H9 (cell line): ENCODE measurements around the gene UNC45A. TPM values are rescaled to one million over a fixed set of nuclear protein-coding genes. Genes with fewer than 3 reads are reported as not detected.

ENCODE experiments used
- DNase-seq: peaks from one replicate; pipeline ENCODE4 v3.0.0-alpha.2; 2017
- H2AFZ ChIP-seq: one replicate; pipeline ENCODE4 v1.6.1; 2013; ENCODE audit warnings: mild to moderate bottlenecking, low read length, control low read depth, moderate library complexity
- H2AK5ac ChIP-seq: 2 replicates; pipeline ENCODE4 v1.6.1; 2013; ENCODE audit warnings: low read length, control low read depth, mixed read lengths; ENCODE audit not compliant: insufficient read length
- H2BK120ac ChIP-seq: one replicate; pipeline ENCODE4 v1.6.1; 2013; ENCODE audit warnings: low read depth, mild to moderate bottlenecking, low read length, control low read depth, inconsistent platforms; ENCODE audit not compliant: poor library complexity, severe bottlenecking
- H2BK12ac ChIP-seq: 2 replicates; pipeline ENCODE4 v1.6.1; 2013; ENCODE audit warnings: low read length, control low read depth, mixed read lengths, low read depth; ENCODE audit not compliant: insufficient read length
- H2BK15ac ChIP-seq: 2 replicates; pipeline ENCODE4 v1.6.1; 2013; ENCODE audit warnings: low read depth, low read length, control low read depth
- H2BK20ac ChIP-seq: one replicate; pipeline ENCODE4 v1.6.1; 2013; ENCODE audit warnings: low read depth, mild to moderate bottlenecking, low read length, control low read depth, inconsistent platforms; ENCODE audit not compliant: poor library complexity, severe bottlenecking
- H2BK5ac ChIP-seq: 2 replicates; pipeline ENCODE4 v1.6.1; 2013; ENCODE audit warnings: low read length, control low read depth, mixed read lengths; ENCODE audit not compliant: insufficient read length
- H3K14ac ChIP-seq: 2 replicates; pipeline ENCODE4 v1.6.1; 2013; ENCODE audit warnings: low read length, control low read depth; ENCODE audit not compliant: insufficient read depth
- H3K18ac ChIP-seq: 2 replicates; pipeline ENCODE4 v1.6.1; 2013; ENCODE audit warnings: low read depth, mild to moderate bottlenecking, mixed read lengths, low read length, control low read depth; ENCODE audit not compliant: insufficient read length
- H3K23ac ChIP-seq: 2 replicates; pipeline ENCODE4 v1.6.1; 2013; ENCODE audit warnings: low read length, control low read depth, mixed read lengths, low read depth; ENCODE audit not compliant: insufficient read length
- H3K23me2 ChIP-seq: 2 replicates; pipeline ENCODE4 v1.6.1; 2013; ENCODE audit warnings: low read depth, mild to moderate bottlenecking, mixed read lengths, low read length, control low read depth; ENCODE audit not compliant: insufficient read length, poor library complexity, severe bottlenecking
- H3K27ac ChIP-seq: 2 replicates; pipeline ENCODE4 v1.5.1; 2013; ENCODE audit warnings: low read length, control low read depth, mixed read lengths, low read depth; ENCODE audit not compliant: insufficient read length
- H3K27me3 ChIP-seq: 2 replicates; pipeline ENCODE4 v1.6.1; 2013; ENCODE audit warnings: low read length, control low read depth, inconsistent platforms; ENCODE audit not compliant: insufficient read depth
- H3K4ac ChIP-seq: 2 replicates; pipeline ENCODE4 v1.6.1; 2013; ENCODE audit warnings: low read depth, mild to moderate bottlenecking, control low read depth, inconsistent platforms, low read length, moderate library complexity
- H3K4me1 ChIP-seq: 2 replicates; pipeline ENCODE4 v1.6.1; 2013; ENCODE audit warnings: low read length, control low read depth, inconsistent platforms; ENCODE audit not compliant: insufficient read depth
- H3K4me2 ChIP-seq: 2 replicates; pipeline ENCODE4 v1.6.1; 2013; ENCODE audit warnings: low read length, control low read depth, mixed read lengths; ENCODE audit not compliant: insufficient read length, insufficient read depth
- H3K56ac ChIP-seq: 2 replicates; pipeline ENCODE4 v1.6.1; 2013; ENCODE audit warnings: low read depth, mild to moderate bottlenecking, mixed read lengths, low read length, control low read depth; ENCODE audit not compliant: insufficient read length
- H3K79me1 ChIP-seq: 2 replicates; pipeline ENCODE4 v1.6.1; 2013; ENCODE audit warnings: low read depth, mild to moderate bottlenecking, moderate library complexity, low read length, control low read depth, inconsistent platforms; ENCODE audit not compliant: insufficient read depth, poor library complexity, severe bottlenecking
- H3K79me2 ChIP-seq: 2 replicates; pipeline ENCODE4 v1.6.1; 2013; ENCODE audit warnings: low read length, control low read depth, inconsistent platforms; ENCODE audit not compliant: insufficient read depth
- H3K9ac ChIP-seq: 2 replicates; pipeline ENCODE4 v1.6.1; 2013; ENCODE audit warnings: low read length, control low read depth, mixed read lengths; ENCODE audit not compliant: insufficient read length; ENCODE audit errors: extremely low read depth
- H3K9me3 ChIP-seq: one replicate; pipeline ENCODE4 v1.6.1; 2013; ENCODE audit warnings: low read depth, low read length, inconsistent platforms; ENCODE audit not compliant: control insufficient read depth
- H3T11ph ChIP-seq: one replicate; pipeline ENCODE4 v1.6.1; 2013; ENCODE audit warnings: mild to moderate bottlenecking, low read length, control low read depth, inconsistent platforms
- H4K20me1 ChIP-seq: one replicate; pipeline ENCODE4 v1.6.1; 2013; ENCODE audit not compliant: control insufficient read depth, insufficient read length, insufficient read depth
- H4K5ac ChIP-seq: 2 replicates; pipeline ENCODE4 v1.6.1; 2013; ENCODE audit warnings: low read depth, mild to moderate bottlenecking, mixed read lengths, low read length, control low read depth; ENCODE audit not compliant: insufficient read length
- H4K8ac ChIP-seq: replicated peaks from 2 replicates; pipeline ENCODE4 v1.6.1; 2013; ENCODE audit warnings: low read length, control low read depth, mixed read lengths, low read depth; ENCODE audit not compliant: insufficient read length
- H4K91ac ChIP-seq: 2 replicates; pipeline ENCODE4 v1.6.1; 2013; ENCODE audit warnings: low read depth, mild to moderate bottlenecking, moderate library complexity, mixed read lengths, low read length, control low read depth; ENCODE audit not compliant: insufficient read length
- H3K27ac Mint-ChIP-seq, 3 experiments: 2 replicates in 2 of 3; 3 replicates in 1 of 3; pipeline ENCODE4 v1.8.0; 2020 to 2021; ENCODE audit warnings: mixed read lengths in 3 of 3, mild to moderate bottlenecking in 1 of 3, moderate library complexity in 1 of 3
- H3K27me3 Mint-ChIP-seq: 2 replicates; pipeline ENCODE4 v1.8.0; 2021; ENCODE audit warnings: low read depth, mild to moderate bottlenecking, moderate library complexity, mixed read lengths
- H3K36me3 Mint-ChIP-seq, 3 experiments: 2 replicates in 2 of 3; 3 replicates in 1 of 3; pipeline ENCODE4 v1.8.0; 2020 to 2021; ENCODE audit warnings: low read depth in 3 of 3, mixed read lengths in 3 of 3; ENCODE audit not compliant: insufficient read depth in 1 of 3
- H3K4me1 Mint-ChIP-seq, 2 experiments: 2 replicates each; pipeline ENCODE4 v1.8.0; 2020; ENCODE audit warnings: mixed read lengths in 2 of 2
- H3K4me3 Mint-ChIP-seq, 2 experiments: 2 replicates in 1 of 2; 3 replicates in 1 of 2; pipeline ENCODE4 v1.8.0; 2020 to 2021; ENCODE audit warnings: mild to moderate bottlenecking in 2 of 2, mixed read lengths in 2 of 2, moderate library complexity in 1 of 2
- H3K9me3 Mint-ChIP-seq, 2 experiments: 2 replicates in 1 of 2; 3 replicates in 1 of 2; pipeline ENCODE4 v1.8.0; 2020; ENCODE audit warnings: mild to moderate bottlenecking in 2 of 2, mixed read lengths in 2 of 2, moderate library complexity in 1 of 2
- CTCF ChIP-seq: fragments of 200-600 bp; sonication (generic); conservative IDR thresholded peaks from 3 replicates; pipeline ENCODE4 v1.8.0; 2021; ENCODE audit warnings: antibody characterized with exemption, mild to moderate bottlenecking
- WGBS: extraction: QIAGEN DNeasy Blood & Tissue Kit; methylation state at CpG from one replicate; pipeline ENCODE4 v1.1.7; 2013; ENCODE audit warnings: missing lambda C conversion rate, low lambda C conversion rate, mixed read lengths; ENCODE audit not compliant: insufficient read length; ENCODE audit errors: extremely low coverage; 5-methylcytosine and 5-hydroxymethylcytosine counted together
- total RNA-seq: library from RNA; stranded (reverse); gene quantifications from 2 replicates; pipeline ENCODE4 v1.2.1, GENCODE V29; 2021

Gene UNC45A
- total RNA-seq, 1 experiment from 2014 or later = 84.6 TPM

GRCh38 chr15:90942354-90943120 is 7.5 kb downstream of the UNC45A start:
- no peak overlapping the region for H3T11ph ChIP-seq
- H3K4me2 ChIP-seq = no peak overlapping the region
- H3K27me3 Mint-ChIP-seq = no peaks in the 10 kb centered on the region
- no peak overlapping the region for H3K4me3 Mint-ChIP-seq
- no peak overlapping the region for H3K56ac ChIP-seq
- H3K18ac ChIP-seq = no peak overlapping the region
- H3K4me1 ChIP-seq = no peaks in the 10 kb centered on the region
- no peak overlapping the region for H3K27ac ChIP-seq
- H3K23ac ChIP-seq = no peak overlapping the region
- TF ChIP-seq CTCF = no peak
- DNase-seq = no peak
- H2BK12ac ChIP-seq = no peak overlapping the region
- H2BK120ac ChIP-seq = no peak overlapping the region
- H4K91ac ChIP-seq = no peak overlapping the region
- no peak overlapping the region for H3K4ac ChIP-seq
- H3K27me3 ChIP-seq = no peaks in the 10 kb centered on the region
- no peak overlapping the region for H4K5ac ChIP-seq
- no peak overlapping the region for H4K8ac ChIP-seq
- no peak overlapping the region for H2AK5ac ChIP-seq
- no peak overlapping the region for H2BK15ac ChIP-seq
- H4K20me1 ChIP-seq = no peaks in the 10 kb centered on the region
- H2AFZ ChIP-seq = no peak overlapping the region
- no CpG with 5 or more reads among the region's 12 CpGs for WGBS
- H3K79me1 ChIP-seq = no peaks in the 10 kb centered on the region
- no peaks in the 10 kb centered on the region for H3K4me1 Mint-ChIP-seq
- H2BK5ac ChIP-seq = no peak overlapping the region
- no peak overlapping the region for H2BK20ac ChIP-seq
- no peaks in the 10 kb centered on the region for H3K9me3 Mint-ChIP-seq
- H3K79me2 ChIP-seq = no peaks in the 10 kb centered on the region
- H3K27ac Mint-ChIP-seq = no peak overlapping the region
- no peak overlapping the region for H3K9ac ChIP-seq
- H3K23me2 ChIP-seq = no peaks in the 10 kb centered on the region
- H3K36me3 Mint-ChIP-seq = peaks cover 51 to 82% (median 68%) of the 10 kb centered on the region in 3 experiments; a peak in 6 of 7 replicates
- no peak overlapping the region; the same call in 1 of the 2 replicates for H3K14ac ChIP-seq
- no peaks in the 10 kb centered on the region for H3K9me3 ChIP-seq
